A673 (cell line): ENCODE data around the gene LARP4. TPM values are rescaled to one million over a fixed set of nuclear protein-coding genes. Genes with fewer than 3 reads are reported as not detected.
"Not testable (repeated sequence)": the region's sequence is repeated elsewhere in the genome, so short reads cannot be mapped to it uniquely, and the experiment has no call there.

Experiments used
- BruUV-seq: library from RNA; stranded (reverse); fragments of 400-500 nt; replicated peaks from 2 replicates; lab custom pipeline; 2021; lab: Mats Ljungman, UMichigan
- CTCF ChIA-PET: fragments of 300-600 bp; sonication (Branson Sonifier 250); formaldehyde crosslinking; loops from one replicate; lab custom pipeline; 2022; ENCODE audit warnings: antibody characterized with exemption; lab: Charles Lee
- POLR2A ChIA-PET: fragments of 300-600 bp; sonication (Branson Sonifier 250); formaldehyde crosslinking; loops from one replicate; lab custom pipeline; 2022; ENCODE audit warnings: antibody characterized with exemption; ENCODE audit not compliant: low non-redundant PET; lab: Charles Lee
- DNase-seq: peaks from one replicate; pipeline ENCODE4 v3.0.0-alpha.2; 2015; ENCODE audit warnings: low spot score
- H3K27ac ChIP-seq: fragments of 200-600 bp; sonication (generic); 2 replicates; pipeline ENCODE4 v1.5.1; 2016; ENCODE audit warnings: mixed run types, low read depth, mild to moderate bottlenecking, mixed read lengths, antibody characterized with exemption, low read length; ENCODE audit not compliant: poor library complexity, severe bottlenecking
- H3K27me3 ChIP-seq: fragments of 200-600 bp; sonication (generic); replicated peaks from 2 replicates; pipeline ENCODE4 v1.6.1; 2017; ENCODE audit warnings: mixed run types, low read depth, mild to moderate bottlenecking, mixed read lengths, antibody characterized with exemption, low read length; ENCODE audit not compliant: insufficient read depth, poor library complexity
- H3K36me3 ChIP-seq: fragments of 200-600 bp; sonication (generic); 2 replicates; pipeline ENCODE4 v1.6.1; 2016; ENCODE audit warnings: mixed run types, mild to moderate bottlenecking, mixed read lengths, antibody characterized with exemption, low read length; ENCODE audit not compliant: insufficient read depth, poor library complexity, severe bottlenecking
- H3K4me1 ChIP-seq: fragments of 200-600 bp; sonication (generic); 2 replicates; pipeline ENCODE4 v1.6.1; 2017; ENCODE audit warnings: mixed run types, mild to moderate bottlenecking, mixed read lengths, antibody characterized with exemption, low read length; ENCODE audit not compliant: insufficient read depth, poor library complexity, severe bottlenecking
- H3K4me3 ChIP-seq: fragments of 200-600 bp; sonication (generic); 2 replicates; pipeline ENCODE4 v1.5.1; 2016; ENCODE audit warnings: low read depth, mixed run types, mild to moderate bottlenecking, mixed read lengths, low read length; ENCODE audit not compliant: poor library complexity, severe bottlenecking
- H3K9me3 ChIP-seq: fragments of 200-600 bp; sonication (generic); 2 replicates; pipeline ENCODE4 v1.6.1; 2016; ENCODE audit warnings: mixed run types, low read depth, mild to moderate bottlenecking, mixed read lengths, antibody characterized with exemption, low read length; ENCODE audit not compliant: poor library complexity, severe bottlenecking
- EZH2 ChIP-seq: fragments of 200-600 bp; sonication (generic); IDR thresholded peaks from 2 replicates; pipeline ENCODE4 v1.6.1; 2017; ENCODE audit warnings: borderline replicate concordance, low read depth, mild to moderate bottlenecking, mixed read lengths, antibody characterized with exemption, low read length; ENCODE audit not compliant: poor library complexity, severe bottlenecking
- intact Hi-C: fragments of 100-400 bp; cut with micrococcal nuclease; formaldehyde crosslinking; loops from one replicate; pipeline ENCODE4 v1.10.0; 2022; ENCODE audit not compliant: unreplicated experiment
- total RNA-seq: library from RNA; stranded (reverse); gene quantifications from 2 replicates; pipeline ENCODE4 v1.2.3, GENCODE V29; 2021
- TF ChIP-seq, protein P1 (sequence below): fragments of 300-800, 200-600 bp; sonication (generic); conservative IDR thresholded peaks from 2 replicates; pipeline ENCODE4 v1.5.1; 2017; ENCODE audit warnings: low read depth, mild to moderate bottlenecking, antibody characterized with exemption, low read length, moderate library complexity, mixed read lengths

The LARP4 gene
- total RNA-seq, 1 experiment from 2014 or later = 91.0 TPM

DNA sequence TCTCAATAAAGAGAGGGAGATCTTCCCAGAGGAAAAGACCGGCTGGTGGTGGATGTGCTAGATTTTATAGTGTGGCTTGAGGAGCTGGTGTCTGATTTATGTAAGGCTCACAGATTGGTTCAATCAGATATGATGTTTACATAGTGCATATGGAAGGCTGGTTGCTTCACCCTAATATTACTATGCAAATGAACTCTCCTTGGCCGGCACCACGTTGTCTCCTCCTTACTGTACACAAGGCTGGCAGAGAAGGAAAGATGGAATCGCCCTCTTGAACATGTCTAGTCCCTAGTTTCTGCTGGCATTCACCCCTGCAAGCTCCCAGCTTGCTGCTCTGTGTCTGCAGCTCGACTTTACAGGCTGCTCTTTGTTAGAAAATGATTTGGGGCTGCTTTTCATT is 13.2 kb upstream of the LARP4 start:
- no peaks in the 10 kb centered on the region for H3K27me3 ChIP-seq
- TF ChIP-seq, protein P1, sequence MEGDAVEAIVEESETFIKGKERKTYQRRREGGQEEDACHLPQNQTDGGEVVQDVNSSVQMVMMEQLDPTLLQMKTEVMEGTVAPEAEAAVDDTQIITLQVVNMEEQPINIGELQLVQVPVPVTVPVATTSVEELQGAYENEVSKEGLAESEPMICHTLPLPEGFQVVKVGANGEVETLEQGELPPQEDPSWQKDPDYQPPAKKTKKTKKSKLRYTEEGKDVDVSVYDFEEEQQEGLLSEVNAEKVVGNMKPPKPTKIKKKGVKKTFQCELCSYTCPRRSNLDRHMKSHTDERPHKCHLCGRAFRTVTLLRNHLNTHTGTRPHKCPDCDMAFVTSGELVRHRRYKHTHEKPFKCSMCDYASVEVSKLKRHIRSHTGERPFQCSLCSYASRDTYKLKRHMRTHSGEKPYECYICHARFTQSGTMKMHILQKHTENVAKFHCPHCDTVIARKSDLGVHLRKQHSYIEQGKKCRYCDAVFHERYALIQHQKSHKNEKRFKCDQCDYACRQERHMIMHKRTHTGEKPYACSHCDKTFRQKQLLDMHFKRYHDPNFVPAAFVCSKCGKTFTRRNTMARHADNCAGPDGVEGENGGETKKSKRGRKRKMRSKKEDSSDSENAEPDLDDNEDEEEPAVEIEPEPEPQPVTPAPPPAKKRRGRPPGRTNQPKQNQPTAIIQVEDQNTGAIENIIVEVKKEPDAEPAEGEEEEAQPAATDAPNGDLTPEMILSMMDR = no peak
- no peak for TF ChIP-seq EZH2
- peaks cover 6% of the 10 kb centered on the region for H3K4me1 ChIP-seq
- DNase-seq = peak; percentile 12
- no peak overlapping the region for H3K4me3 ChIP-seq
- CTCF ChIA-PET = no interaction called here
- no peaks in the 10 kb centered on the region for H3K9me3 ChIP-seq
- intact Hi-C loops = no loop called here
- no TSS peak for BruUV-seq
- POLR2A ChIA-PET = no interaction called here
- H3K36me3 ChIP-seq = no peaks in the 10 kb centered on the region
- no peak overlapping the region for H3K27ac ChIP-seq

DNA sequence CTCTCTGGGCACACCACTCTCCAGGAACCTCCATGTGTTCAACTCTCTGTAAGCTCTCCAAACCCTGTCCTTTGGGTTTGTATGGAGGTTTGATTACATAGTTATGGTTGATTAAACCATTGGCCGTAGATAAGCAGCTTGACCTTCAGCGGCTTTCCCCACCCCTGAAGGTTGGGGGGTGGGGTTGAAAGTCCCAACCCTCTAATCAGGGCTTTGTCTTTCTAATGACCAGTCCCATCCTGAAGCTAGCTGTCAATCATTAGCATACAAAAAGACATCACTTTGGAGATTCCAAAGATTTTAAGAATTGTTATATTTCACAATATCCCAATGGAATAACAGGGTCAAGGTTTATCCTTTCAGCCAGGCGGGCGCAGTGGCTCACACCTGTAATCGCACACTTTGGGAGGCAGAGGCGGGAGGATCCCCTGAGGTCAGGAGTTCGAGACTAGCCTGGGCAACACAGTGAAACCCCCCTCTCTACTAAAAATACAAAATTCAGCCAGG is 12.7 kb upstream of the LARP4 start:
- peaks cover 6% of the 10 kb centered on the region for H3K4me1 ChIP-seq
- no peaks in the 10 kb centered on the region for H3K27me3 ChIP-seq
- no TSS peak for BruUV-seq
- no peaks in the 10 kb centered on the region for H3K9me3 ChIP-seq
- no peaks in the 10 kb centered on the region for H3K36me3 ChIP-seq
- ChIA-PET CTCF (no interaction called here), POLR2A (no interaction called here)
- no peak overlapping the region for H3K27ac ChIP-seq
- no peak overlapping the region for H3K4me3 ChIP-seq
- intact Hi-C loops = no loop called here
- no peak for DNase-seq
- TF ChIP-seq EZH2 = no peak
- TF ChIP-seq, protein P1 = no peak

DNA sequence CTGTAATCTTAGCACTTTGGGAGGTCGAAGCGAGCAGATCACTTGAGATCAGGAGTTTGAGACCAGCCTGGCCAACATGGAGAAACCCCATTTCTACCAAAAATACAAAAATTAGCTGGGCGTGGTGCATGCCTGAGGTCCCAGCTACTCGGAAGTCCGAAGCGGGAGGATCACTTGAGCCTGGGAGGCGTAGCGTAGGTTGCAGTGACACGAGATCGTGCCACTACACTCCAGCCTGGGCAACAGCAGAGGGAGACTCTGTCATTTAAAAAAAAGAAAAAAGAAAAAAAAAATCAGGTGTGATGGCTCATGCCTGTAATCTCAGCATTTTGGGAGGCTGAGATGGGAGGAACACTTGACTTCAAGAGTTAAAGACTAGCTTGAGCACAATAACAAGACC is 11.9 kb upstream of the LARP4 start:
- H3K4me3 ChIP-seq, H3K4me1 ChIP-seq, H3K27me3 ChIP-seq, H3K27ac ChIP-seq, DNase-seq, H3K9me3 ChIP-seq, BruUV-seq, CTCF ChIA-PET, intact Hi-C loops, POLR2A ChIA-PET, H3K36me3 ChIP-seq: not testable (repeated sequence)

DNA sequence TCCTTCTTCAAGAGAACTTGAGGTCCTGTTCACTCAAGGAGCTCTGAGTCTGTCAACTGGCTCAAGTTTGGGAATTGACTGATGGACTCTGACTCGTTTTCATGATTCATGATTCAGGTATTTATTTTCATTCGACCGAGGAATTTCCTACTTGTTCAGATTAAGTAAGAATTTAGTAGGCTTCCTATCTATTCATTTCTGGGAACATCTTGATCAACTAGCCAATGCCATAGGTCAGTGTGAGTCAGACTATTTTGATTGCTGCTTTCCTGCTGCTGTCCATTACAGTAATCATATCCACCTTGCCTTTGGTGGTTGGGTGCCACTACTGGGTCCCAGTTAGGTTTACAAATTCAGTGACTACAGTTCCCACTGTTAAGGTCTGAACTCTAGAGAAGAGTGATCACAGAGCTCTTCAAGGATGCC is 10.4 kb upstream of the LARP4 start:
- DNase-seq = no peak
- H3K27ac ChIP-seq = no peak overlapping the region
- no peaks in the 10 kb centered on the region for H3K27me3 ChIP-seq
- BruUV-seq = no TSS peak
- intact Hi-C loops = no loop called here
- H3K4me3 ChIP-seq = no peak overlapping the region
- no peaks in the 10 kb centered on the region for H3K9me3 ChIP-seq
- ChIA-PET POLR2A (no interaction called here), CTCF (no interaction called here)
- peaks cover 6% of the 10 kb centered on the region for H3K4me1 ChIP-seq
- TF ChIP-seq, protein P1 = no peak
- TF ChIP-seq EZH2 = no peak
- H3K36me3 ChIP-seq = no peaks in the 10 kb centered on the region
